Calu3 (cell line): ENCODE measurements around the gene ARL8A. TPM values are rescaled to one million over a fixed set of nuclear protein-coding genes. Genes with fewer than 3 reads are reported as not detected.
A peak's percentile ranks its signal among the peaks of the same experiment; 100 is the strongest.

Source experiments
- BruUV-seq: library from RNA; stranded (reverse); fragments of 400-500 nt; replicated peaks from 2 replicates; lab custom pipeline; 2021; lab: Mats Ljungman, UMichigan
- CTCF ChIA-PET: fragments of 300-600 bp; sonication (Branson Sonifier 250); formaldehyde crosslinking; loops from one replicate; lab custom pipeline; 2022; ENCODE audit warnings: antibody characterized with exemption; lab: Charles Lee
- DNase-seq: peaks from one replicate; pipeline ENCODE4 v3.0.0; 2022
- H3K27ac Mint-ChIP-seq: one replicate; pipeline ENCODE4 v1.8.0; 2022; ENCODE audit warnings: mixed read lengths; ENCODE audit not compliant: unreplicated experiment
- H3K27me3 Mint-ChIP-seq: one replicate; pipeline ENCODE4 v1.8.0; 2022; ENCODE audit warnings: mixed read lengths; ENCODE audit not compliant: unreplicated experiment
- H3K36me3 Mint-ChIP-seq: one replicate; pipeline ENCODE4 v1.8.0; 2022; ENCODE audit warnings: mild to moderate bottlenecking, moderate library complexity, mixed read lengths; ENCODE audit not compliant: insufficient read depth, unreplicated experiment
- H3K4me1 Mint-ChIP-seq: one replicate; pipeline ENCODE4 v1.8.0; 2022; ENCODE audit warnings: mild to moderate bottlenecking, low read depth, mixed read lengths; ENCODE audit not compliant: unreplicated experiment
- H3K4me3 Mint-ChIP-seq: one replicate; pipeline ENCODE4 v1.8.0; 2022; ENCODE audit warnings: mild to moderate bottlenecking, low read depth, moderate library complexity, mixed read lengths; ENCODE audit not compliant: unreplicated experiment
- H3K9me3 Mint-ChIP-seq: one replicate; pipeline ENCODE4 v1.8.0; 2022; ENCODE audit warnings: low read depth, mixed read lengths; ENCODE audit not compliant: unreplicated experiment
- intact Hi-C: fragments of 100-400 bp; cut with micrococcal nuclease; formaldehyde crosslinking; loops from one replicate; pipeline ENCODE4 v1.10.0; 2022; ENCODE audit not compliant: unreplicated experiment
- total RNA-seq: library from RNA; stranded (reverse); gene quantifications from 2 replicates; pipeline ENCODE4 v1.2.3, GENCODE V29; 2022
- TF ChIP-seq, protein P1 (sequence below): fragments of 200-600 bp; IDR thresholded peaks from one replicate; pipeline ENCODE4 v1.8.0; 2022; ENCODE audit warnings: antibody characterized with exemption; ENCODE audit not compliant: unreplicated experiment

Gene ARL8A
- total RNA-seq, 1 experiment from 2014 or later, result 64.1 TPM

DNA sequence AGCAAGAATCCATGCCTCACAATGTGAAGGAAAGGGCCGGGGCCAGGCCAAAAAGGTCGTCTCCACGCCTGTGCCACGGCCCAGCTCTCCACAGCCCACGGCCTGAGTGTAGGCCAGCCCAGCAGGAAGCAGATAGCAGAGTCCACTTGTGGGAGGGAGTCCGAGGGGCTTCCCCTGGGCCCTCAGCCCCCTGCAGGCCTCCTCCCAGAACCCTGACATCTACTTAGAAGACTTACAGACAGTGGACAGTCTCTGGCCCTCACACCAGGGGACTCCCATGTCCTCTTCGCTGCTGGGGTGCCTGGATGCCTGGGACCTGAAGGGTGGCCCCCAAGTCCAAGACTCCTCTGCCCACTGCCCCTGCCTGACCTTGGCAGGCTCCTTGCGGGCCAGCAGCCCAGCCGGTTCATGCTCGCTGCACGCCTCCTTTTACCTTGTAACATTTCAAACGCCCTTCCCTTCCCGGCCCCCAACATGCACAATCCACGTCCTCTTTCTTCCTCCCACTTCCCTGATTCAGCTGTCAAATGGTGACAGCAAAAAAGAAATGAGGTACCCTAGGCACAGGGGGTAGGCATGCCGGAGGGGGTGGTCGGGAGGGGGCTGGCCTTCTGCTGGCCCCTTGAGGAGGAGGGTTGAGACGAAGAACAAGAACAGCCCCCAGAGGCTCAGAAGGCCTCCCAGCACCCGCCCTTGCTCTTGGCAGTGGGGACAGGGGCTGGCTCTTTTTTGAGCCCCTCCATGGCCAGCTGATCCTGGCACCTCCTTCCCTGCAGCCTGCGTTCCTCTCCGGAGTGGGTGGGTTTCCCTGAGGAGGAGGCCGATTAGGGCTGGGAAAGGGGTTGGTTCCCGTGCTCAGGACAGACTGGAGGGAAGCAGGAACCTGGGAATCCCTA, 16.9 kb upstream of the ARL8A start:
- Mint-ChIP-seq H3K9me3 (no peaks in the 10 kb centered on the region), H3K27ac (no peak overlapping the region), H3K4me1 (no peaks in the 10 kb centered on the region), H3K4me3 (no peak overlapping the region), H3K27me3 (peaks cover 35% of the 10 kb centered on the region), H3K36me3 (no peaks in the 10 kb centered on the region)
- TF ChIP-seq, protein P1, sequence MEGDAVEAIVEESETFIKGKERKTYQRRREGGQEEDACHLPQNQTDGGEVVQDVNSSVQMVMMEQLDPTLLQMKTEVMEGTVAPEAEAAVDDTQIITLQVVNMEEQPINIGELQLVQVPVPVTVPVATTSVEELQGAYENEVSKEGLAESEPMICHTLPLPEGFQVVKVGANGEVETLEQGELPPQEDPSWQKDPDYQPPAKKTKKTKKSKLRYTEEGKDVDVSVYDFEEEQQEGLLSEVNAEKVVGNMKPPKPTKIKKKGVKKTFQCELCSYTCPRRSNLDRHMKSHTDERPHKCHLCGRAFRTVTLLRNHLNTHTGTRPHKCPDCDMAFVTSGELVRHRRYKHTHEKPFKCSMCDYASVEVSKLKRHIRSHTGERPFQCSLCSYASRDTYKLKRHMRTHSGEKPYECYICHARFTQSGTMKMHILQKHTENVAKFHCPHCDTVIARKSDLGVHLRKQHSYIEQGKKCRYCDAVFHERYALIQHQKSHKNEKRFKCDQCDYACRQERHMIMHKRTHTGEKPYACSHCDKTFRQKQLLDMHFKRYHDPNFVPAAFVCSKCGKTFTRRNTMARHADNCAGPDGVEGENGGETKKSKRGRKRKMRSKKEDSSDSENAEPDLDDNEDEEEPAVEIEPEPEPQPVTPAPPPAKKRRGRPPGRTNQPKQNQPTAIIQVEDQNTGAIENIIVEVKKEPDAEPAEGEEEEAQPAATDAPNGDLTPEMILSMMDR, result no peak
- intact Hi-C loops, result no loop called here
- no TSS peak for BruUV-seq
- CTCF ChIA-PET, result interaction anchor here (0.7 kb wide), 1 partner anchor 314 kb away, joined by 3 read pairs; no protein-coding TSS in a partner anchor
- no peak for DNase-seq

DNA sequence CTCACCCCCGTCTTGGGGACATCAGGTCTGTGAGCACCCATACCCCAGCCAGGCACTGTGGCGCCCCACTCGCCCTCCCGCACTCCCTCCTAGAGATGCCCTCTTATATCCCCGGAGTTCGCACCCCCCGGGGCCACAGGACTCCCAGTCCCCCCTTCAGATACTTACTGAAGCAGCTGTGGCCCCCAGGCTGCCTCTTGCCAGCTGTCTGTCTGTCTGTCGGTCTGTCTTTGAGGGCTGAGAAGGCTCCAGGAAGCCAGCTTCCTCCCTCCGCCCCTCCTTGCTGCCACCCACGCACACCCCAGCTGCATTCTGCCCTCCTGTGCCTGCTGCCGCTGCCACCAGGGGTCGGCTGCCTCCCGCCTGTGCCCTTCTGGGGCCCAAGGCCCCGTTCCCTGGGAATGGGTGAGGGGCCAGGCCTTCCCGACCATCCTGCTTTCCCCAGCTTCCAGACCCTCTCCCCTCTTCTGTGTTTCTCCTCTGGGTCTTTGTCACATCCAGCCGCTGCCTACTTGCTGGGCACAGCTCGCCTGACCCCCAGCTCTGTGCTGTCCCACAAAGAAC, 15.9 kb upstream of the ARL8A start, which contains the start of gene PTPN7:
TSS of gene PTPN7 (minus strand) at position 226 of the 564 bp plus-strand sequence. CDS start 1,200 bp downstream, outside the sequence.
- TF ChIP-seq, protein P1, result no peak
- Mint-ChIP-seq H3K9me3 (no peaks in the 10 kb centered on the region), H3K36me3 (no peaks in the 10 kb centered on the region), H3K4me3 (no peak within 1 kb of the TSS), H3K27me3 (peaks cover 35% of the 10 kb centered on the region), H3K27ac (no peak within 1 kb of the TSS), H3K4me1 (peaks cover 4% of the 10 kb centered on the region)
- BruUV-seq, result no TSS peak
- CTCF ChIA-PET, result interaction anchor here (0.5 to 0.6 kb wide), 2 partner anchors 58 to 338 kb away, joined by 3 read pairs; no protein-coding TSS in a partner anchor
- DNase-seq, result peak; percentile 30
- intact Hi-C loops, result no loop called here

DNA sequence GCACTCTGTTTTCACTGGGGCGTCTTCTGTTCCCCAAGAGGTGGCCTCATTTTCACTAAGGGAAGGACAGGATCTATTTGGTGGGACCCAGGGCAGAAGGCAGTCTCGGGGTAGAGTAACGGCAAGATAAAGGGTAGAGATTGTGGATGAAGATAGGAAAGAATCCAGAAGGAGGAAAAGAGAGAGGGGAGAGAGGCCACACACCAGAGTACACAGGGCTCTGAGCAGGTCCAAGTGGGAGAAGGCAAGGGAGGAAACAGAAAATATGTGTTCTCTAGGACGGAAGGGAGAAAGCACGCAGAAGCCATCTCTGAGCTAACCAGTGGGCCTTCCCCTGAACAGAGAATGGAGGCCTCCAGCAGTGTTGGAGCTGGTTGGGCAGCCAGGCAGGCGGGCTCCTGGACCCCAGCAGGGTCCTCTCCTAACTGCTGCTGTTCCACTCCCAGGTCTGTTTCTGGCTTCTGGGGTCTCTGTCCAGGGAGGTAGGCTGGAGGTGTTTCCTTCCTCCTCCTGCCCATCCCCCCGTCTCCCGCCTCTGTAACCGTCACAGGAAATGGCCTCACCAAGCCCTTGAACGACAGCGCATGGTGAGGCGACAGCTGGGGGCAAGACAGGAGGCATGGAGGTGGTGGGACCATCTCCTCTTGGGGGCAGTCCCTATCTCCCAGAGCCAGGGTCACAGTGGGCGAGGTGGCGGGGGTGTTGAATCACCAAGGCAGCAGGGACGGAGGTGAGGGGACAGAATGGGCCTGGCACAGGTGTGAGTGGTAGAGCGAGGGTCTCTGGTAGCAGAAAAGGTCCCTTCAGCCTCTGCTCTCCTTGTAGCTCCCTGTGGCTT, 15.2 kb upstream of the ARL8A start:
- CTCF ChIA-PET, result interaction anchor here (0.5 kb wide), 1 partner anchor 59 kb away, joined by 3 read pairs; no protein-coding TSS in a partner anchor
- TF ChIP-seq, protein P1, result no peak
- Mint-ChIP-seq H3K36me3 (no peaks in the 10 kb centered on the region), H3K9me3 (no peaks in the 10 kb centered on the region), H3K4me1 (peaks cover 11% of the 10 kb centered on the region), H3K4me3 (no peak overlapping the region), H3K27ac (no peak overlapping the region), H3K27me3 (peaks cover 29% of the 10 kb centered on the region)
- no TSS peak for BruUV-seq
- intact Hi-C loops, result no loop called here
- no peak for DNase-seq
